Astrocyte (in vitro differentiated cells and primary cell): ENCODE data around the gene TRAF3IP1.
"Not testable (repeated sequence)": the region's sequence is repeated elsewhere in the genome, so short reads cannot be mapped to it uniquely, and the experiment has no call there.

Source experiments
- CTCF ChIP-seq: IDR thresholded peaks from 2 replicates; pipeline ENCODE4 v1.5.1; 2011; ENCODE audit warnings: low read depth, mild to moderate bottlenecking, inconsistent platforms, low read length, moderate library complexity; ENCODE audit not compliant: insufficient read depth
- EZH2 ChIP-seq: IDR thresholded peaks from 2 replicates; pipeline ENCODE4 v1.6.1; 2012; ENCODE audit warnings: mild to moderate bottlenecking, low read length, inconsistent platforms; ENCODE audit not compliant: insufficient read depth

- TF ChIP-seq CTCF, EZH2: not testable (repeated sequence)
Measured at GRCh38 chr2:238324248-238324647, 3.9 kb downstream of the TRAF3IP1 start.
